Mesenteric fat pad (tissue), 1 donor: ENCODE data around the gene HSD17B4. TPM values are rescaled to one million over a fixed set of nuclear protein-coding genes. Genes with fewer than 3 reads are reported as not detected.

ENCODE experiments used
- total RNA-seq: library from RNA; stranded (reverse); fragmentation: NEBNext Ultra II Directional; extraction: Animal tissue kit (Norgen Biotek cat#: 25700); gene quantifications from one replicate; pipeline ENCODE4 v1.2.1, GENCODE V29; 2021
- donor health status: DM: yes; HTN: yes; CAD: no.

The HSD17B4 gene
- total RNA-seq, 1 donor from 2014 or later: 339 TPM

Other genes with a start within 250 kb of the HSD17B4 start
- 29.6 TPM for gene TNFAIP8, start 96.5 kb upstream of the HSD17B4 start, total RNA-seq
- not detected for gene FAM170A, start 177.1 kb downstream of the HSD17B4 start, total RNA-seq